ENCODE results near the gene KLRC4. TPM values are rescaled to one million over a fixed set of nuclear protein-coding genes. Genes with fewer than 3 reads are reported as not detected.

The KLRC4 gene
- total RNA-seq, 2 donors from 2014 or later: not detected

GRCh38 chr12:10408842-10409241 lies 715 bp downstream of the KLRC4 start:
- Histone ChIP-seq H3K9me3 (peaks cover 0 to 7% of the 10 kb centered on the region in 2 donors), H3K27ac (no peak overlapping the region), H3K4me3 (no peak overlapping the region), H3K27me3 (no peaks in the 10 kb centered on the region), H3K36me3 (no peaks in the 10 kb centered on the region), H3K4me1 (no peaks in the 10 kb centered on the region)
- no peak for DNase-seq (ENCODE audit: low spot score)
- no peak for TF ChIP-seq CTCF (IDR thresholded peaks at IDR 0.05)

GRCh38 chr12:10406725-10407124 lies 2.8 kb downstream of the KLRC4 start:
- TF ChIP-seq CTCF (IDR thresholded peaks at IDR 0.05): no peak
- Histone ChIP-seq H3K9me3 (peaks cover 0 to 7% of the 10 kb centered on the region in 2 donors), H3K4me1 (no peaks in the 10 kb centered on the region), H3K27me3 (no peaks in the 10 kb centered on the region), H3K36me3 (no peaks in the 10 kb centered on the region), H3K4me3 (no peak overlapping the region), H3K27ac (no peak overlapping the region)
- no peak for DNase-seq (ENCODE audit: low spot score)

GRCh38 chr12:10405294-10405693 lies 4.3 kb downstream of the KLRC4 start:
- Histone ChIP-seq H3K9me3 (peaks cover 0 to 7% of the 10 kb centered on the region in 2 donors), H3K27ac (no peak overlapping the region), H3K4me1 (no peaks in the 10 kb centered on the region), H3K27me3 (no peaks in the 10 kb centered on the region), H3K36me3 (no peaks in the 10 kb centered on the region), H3K4me3 (no peak overlapping the region)
- no peak for TF ChIP-seq CTCF (IDR thresholded peaks at IDR 0.05)
- DNase-seq (ENCODE audit: low spot score): no peak

- no peaks in the 10 kb centered on the region for H3K27me3 ChIP-seq
- peaks cover 0 to 7% of the 10 kb centered on the region in 2 donors for H3K9me3 ChIP-seq
- H3K36me3 ChIP-seq: no peaks in the 10 kb centered on the region
- no peak for DNase-seq (ENCODE audit: low spot score)
- H3K4me1 ChIP-seq: no peaks in the 10 kb centered on the region
- no peak overlapping the region for H3K27ac ChIP-seq
- TF ChIP-seq CTCF (IDR thresholded peaks at IDR 0.05): no peak
- H3K4me3 ChIP-seq: no peak overlapping the region
Observed at GRCh38 chr12:10404798-10405197, 4.8 kb downstream of the KLRC4 start.

- H3K4me3 ChIP-seq: no peak overlapping the region
- no peak for DNase-seq (ENCODE audit: low spot score)
Observed at GRCh38 chr12:10400829-10401228, 8.7 kb downstream of the KLRC4 start.

More at GRCh38 chr12:10400829-10401228, 8.7 kb downstream of the KLRC4 start:
- H3K27ac ChIP-seq: no peak overlapping the region
- H3K27me3 ChIP-seq: no peaks in the 10 kb centered on the region
- peaks cover 0 to 7% of the 10 kb centered on the region in 2 donors for H3K9me3 ChIP-seq
- TF ChIP-seq CTCF (IDR thresholded peaks at IDR 0.05): no peak
- no peaks in the 10 kb centered on the region for H3K4me1 ChIP-seq
- H3K36me3 ChIP-seq: no peaks in the 10 kb centered on the region
